Activated CD8-positive, alpha-beta T cell treated with anti-CD3 and anti-CD28 coated beads for 36 hours (primary cell): Measurements from ENCODE around the gene STKLD1. TPM values are rescaled to one million over a fixed set of nuclear protein-coding genes. Genes with fewer than 3 reads are reported as not detected.

Experiments used
- ATAC-seq: fragments of 200-7000 bp; cut with Tn5 transposase; one replicate; pipeline ENCODE4 v1.10.0; 2021; ENCODE audit warnings: mild to moderate bottlenecking, moderate library complexity
- CTCF ChIA-PET: fragments of 350-600 bp; sonication (Branson Sonifier 250); formaldehyde crosslinking; loops from one replicate; lab custom pipeline; 2021; ENCODE audit warnings: antibody characterized with exemption; lab: Charles Lee
- POLR2A ChIA-PET: fragments of 350-600 bp; sonication (Branson Sonifier 250); formaldehyde crosslinking; loops from one replicate; lab custom pipeline; 2021; ENCODE audit warnings: antibody characterized with exemption; lab: Charles Lee
- DNase-seq: peaks from one replicate; pipeline ENCODE4 v3.0.0-alpha.2; 2020
- H3K27ac Mint-ChIP-seq: one replicate; pipeline ENCODE4 v1.8.0; 2021; ENCODE audit warnings: mild to moderate bottlenecking, mixed read lengths
- H3K27me3 Mint-ChIP-seq: one replicate; pipeline ENCODE4 v1.8.0; 2021; ENCODE audit warnings: mixed read lengths
- H3K36me3 Mint-ChIP-seq: one replicate; pipeline ENCODE4 v1.8.0; 2021; ENCODE audit warnings: low read depth, mixed read lengths
- H3K4me1 Mint-ChIP-seq: one replicate; pipeline ENCODE4 v1.8.0; 2021; ENCODE audit warnings: low read depth, mixed read lengths
- H3K4me3 Mint-ChIP-seq: one replicate; pipeline ENCODE4 v1.8.0; 2021; ENCODE audit warnings: mild to moderate bottlenecking, moderate library complexity, mixed read lengths
- H3K9me3 Mint-ChIP-seq: one replicate; pipeline ENCODE4 v1.8.0; 2021; ENCODE audit warnings: mixed read lengths
- intact Hi-C: fragments of 100-400 bp; cut with micrococcal nuclease; formaldehyde crosslinking; loops from one replicate; pipeline ENCODE4 v1.10.0; 2022
- total RNA-seq, 2 experiments: library from RNA; stranded (reverse); gene quantifications; one replicate each; pipeline ENCODE4 v1.2.3, GENCODE V29; 2021
- TF ChIP-seq, protein P1 (sequence below): fragments of 200-600 bp; IDR thresholded peaks from one replicate; pipeline ENCODE4 v1.8.0; 2022; ENCODE audit warnings: antibody characterized with exemption, mild to moderate bottlenecking

Gene STKLD1
- total RNA-seq, 2 experiments from 2014 or later = 0.45 to 0.52 TPM

GRCh38 chr9:133404454-133405002 is 28.4 kb downstream of the STKLD1 start:
- peak overlapping the region; percentile 7 for H3K27ac Mint-ChIP-seq
- H3K9me3 Mint-ChIP-seq = no peaks in the 10 kb centered on the region
- ChIA-PET CTCF (interaction anchor here (0.7 to 2.6 kb wide), 8 partner anchors 12 to 218 kb away, joined by 3 to 12 read pairs (median 4); partner anchors contain the start of gene REXO4), POLR2A (interaction anchor here (0.7 to 1.4 kb wide), 7 partner anchors 9 to 80 kb away, joined by 3 to 9 read pairs (median 4); partner anchors contain the start of genes MED22, RPL7A and SURF1)
- ATAC-seq (no peak), DNase-seq (no peak)
- no peak overlapping the region for H3K4me3 Mint-ChIP-seq
- no peaks in the 10 kb centered on the region for H3K27me3 Mint-ChIP-seq
- intact Hi-C loops = loop anchor here (5.0 to 10.0 kb wide), 2 partner anchors 83 to 220 kb away; no protein-coding TSS in a partner anchor
- peaks cover 34% of the 10 kb centered on the region for H3K36me3 Mint-ChIP-seq
- H3K4me1 Mint-ChIP-seq = peaks cover 11% of the 10 kb centered on the region
- TF ChIP-seq, protein P1, sequence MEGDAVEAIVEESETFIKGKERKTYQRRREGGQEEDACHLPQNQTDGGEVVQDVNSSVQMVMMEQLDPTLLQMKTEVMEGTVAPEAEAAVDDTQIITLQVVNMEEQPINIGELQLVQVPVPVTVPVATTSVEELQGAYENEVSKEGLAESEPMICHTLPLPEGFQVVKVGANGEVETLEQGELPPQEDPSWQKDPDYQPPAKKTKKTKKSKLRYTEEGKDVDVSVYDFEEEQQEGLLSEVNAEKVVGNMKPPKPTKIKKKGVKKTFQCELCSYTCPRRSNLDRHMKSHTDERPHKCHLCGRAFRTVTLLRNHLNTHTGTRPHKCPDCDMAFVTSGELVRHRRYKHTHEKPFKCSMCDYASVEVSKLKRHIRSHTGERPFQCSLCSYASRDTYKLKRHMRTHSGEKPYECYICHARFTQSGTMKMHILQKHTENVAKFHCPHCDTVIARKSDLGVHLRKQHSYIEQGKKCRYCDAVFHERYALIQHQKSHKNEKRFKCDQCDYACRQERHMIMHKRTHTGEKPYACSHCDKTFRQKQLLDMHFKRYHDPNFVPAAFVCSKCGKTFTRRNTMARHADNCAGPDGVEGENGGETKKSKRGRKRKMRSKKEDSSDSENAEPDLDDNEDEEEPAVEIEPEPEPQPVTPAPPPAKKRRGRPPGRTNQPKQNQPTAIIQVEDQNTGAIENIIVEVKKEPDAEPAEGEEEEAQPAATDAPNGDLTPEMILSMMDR = no peak

- Mint-ChIP-seq H3K36me3 (peaks cover 44% of the 10 kb centered on the region), H3K9me3 (no peaks in the 10 kb centered on the region), H3K4me3 (no peak overlapping the region), H3K4me1 (peaks cover 11% of the 10 kb centered on the region), H3K27me3 (no peaks in the 10 kb centered on the region), H3K27ac (no peak overlapping the region)
- ChIA-PET POLR2A (interaction anchor here (0.7 to 1.1 kb wide), 2 partner anchors 9 to 11 kb away, joined by 3 read pairs; no protein-coding TSS in a partner anchor), CTCF (interaction anchor here (0.7 to 2.6 kb wide), 6 partner anchors 10 to 90 kb away, joined by 3 to 12 read pairs (median 4); partner anchors contain the start of genes CACFD1 and REXO4)
- no peak for DNase-seq
- TF ChIP-seq, protein P1 = no peak
- no peak for ATAC-seq
- intact Hi-C loops = loop anchor here (5.0 to 10.0 kb wide), 2 partner anchors 82 to 221 kb away; no protein-coding TSS in a partner anchor
These were observed 29.6 kb downstream of the STKLD1 start for GRCh38 chr9:133405508-133406438.

DNA sequence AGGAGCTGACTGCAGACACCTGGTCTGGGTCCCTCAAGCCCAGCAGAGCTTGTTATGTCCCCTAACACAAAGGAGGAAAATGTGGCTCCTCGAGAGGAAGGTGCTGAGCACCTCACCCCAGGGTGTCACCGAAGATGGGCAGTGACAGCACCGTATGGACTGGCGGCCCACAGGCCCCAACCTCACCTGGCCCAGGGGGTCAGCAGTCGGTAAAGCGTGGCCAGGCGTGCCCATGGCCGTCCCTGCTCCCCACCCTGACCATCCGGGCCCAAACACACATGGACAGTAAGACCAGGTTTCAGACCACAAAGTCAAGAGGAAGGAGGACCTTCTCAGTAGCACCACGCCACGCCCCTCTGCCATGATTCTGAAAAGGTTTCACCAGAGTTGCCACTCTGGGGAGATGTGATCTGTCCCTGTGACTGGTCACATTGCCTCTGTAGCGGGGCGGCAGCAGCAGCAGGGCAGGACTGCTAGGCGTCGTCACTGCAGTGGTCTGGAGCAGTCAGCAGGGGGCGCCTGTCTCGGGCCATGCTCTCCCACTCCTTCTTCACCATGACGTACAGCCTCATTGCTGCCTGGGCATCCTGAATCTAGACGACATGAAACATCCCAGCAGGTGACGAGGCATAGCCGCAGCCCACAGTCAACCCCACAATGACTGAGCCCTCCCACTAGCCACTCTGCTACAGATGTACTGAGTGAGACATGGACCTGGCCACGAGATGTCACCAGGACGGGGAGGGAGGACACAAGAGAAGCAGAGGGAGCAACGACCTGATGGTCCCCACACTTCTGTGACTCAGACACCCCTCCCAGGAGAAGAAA is 30.5 kb downstream of the STKLD1 start:
- H3K4me1 Mint-ChIP-seq = peaks cover 11% of the 10 kb centered on the region
- intact Hi-C loops = loop anchor here (5.0 to 10.0 kb wide), 2 partner anchors 81 to 222 kb away; no protein-coding TSS in a partner anchor
- TF ChIP-seq, protein P1 = peak; percentile 88
- peaks cover 47% of the 10 kb centered on the region for H3K36me3 Mint-ChIP-seq
- CTCF ChIA-PET = interaction anchor here (0.7 to 2.6 kb wide), 5 partner anchors 10 to 89 kb away, joined by 3 to 12 read pairs (median 4); partner anchors contain the start of genes CACFD1 and REXO4
- peak overlapping the region; percentile 78 for H3K27ac Mint-ChIP-seq
- no peaks in the 10 kb centered on the region for H3K9me3 Mint-ChIP-seq
- no peaks in the 10 kb centered on the region for H3K27me3 Mint-ChIP-seq
- ATAC-seq = peak; percentile 96
- POLR2A ChIA-PET = no interaction called here
- peak; percentile 89 for DNase-seq
- H3K4me3 Mint-ChIP-seq = no peak overlapping the region

- H3K4me1 Mint-ChIP-seq = peaks cover 12% of the 10 kb centered on the region
- no peak overlapping the region for H3K27ac Mint-ChIP-seq
- POLR2A ChIA-PET = interaction anchor here (1.3 kb wide), 1 partner anchor 9 kb away, joined by 4 read pairs; no protein-coding TSS in a partner anchor
- DNase-seq = no peak
- intact Hi-C loops = loop anchor here (5.0 to 10.0 kb wide), 2 partner anchors 79 to 223 kb away; no protein-coding TSS in a partner anchor
- CTCF ChIA-PET = no interaction called here
- no peaks in the 10 kb centered on the region for H3K27me3 Mint-ChIP-seq
- H3K36me3 Mint-ChIP-seq = peaks cover 57% of the 10 kb centered on the region
- ATAC-seq = no peak
- H3K4me3 Mint-ChIP-seq = no peak overlapping the region
- TF ChIP-seq, protein P1 = no peak
- no peaks in the 10 kb centered on the region for H3K9me3 Mint-ChIP-seq
These were observed 31.9 kb downstream of the STKLD1 start for GRCh38 chr9:133408042-133408441.
